ENCODE measurements around the gene GNAZ. TPM values are rescaled to one million over a fixed set of nuclear protein-coding genes. Genes with fewer than 3 reads are reported as not detected.

GNAZ gene
- total RNA-seq, 1 donor from 2014 or later, result 0.20 TPM

DNA sequence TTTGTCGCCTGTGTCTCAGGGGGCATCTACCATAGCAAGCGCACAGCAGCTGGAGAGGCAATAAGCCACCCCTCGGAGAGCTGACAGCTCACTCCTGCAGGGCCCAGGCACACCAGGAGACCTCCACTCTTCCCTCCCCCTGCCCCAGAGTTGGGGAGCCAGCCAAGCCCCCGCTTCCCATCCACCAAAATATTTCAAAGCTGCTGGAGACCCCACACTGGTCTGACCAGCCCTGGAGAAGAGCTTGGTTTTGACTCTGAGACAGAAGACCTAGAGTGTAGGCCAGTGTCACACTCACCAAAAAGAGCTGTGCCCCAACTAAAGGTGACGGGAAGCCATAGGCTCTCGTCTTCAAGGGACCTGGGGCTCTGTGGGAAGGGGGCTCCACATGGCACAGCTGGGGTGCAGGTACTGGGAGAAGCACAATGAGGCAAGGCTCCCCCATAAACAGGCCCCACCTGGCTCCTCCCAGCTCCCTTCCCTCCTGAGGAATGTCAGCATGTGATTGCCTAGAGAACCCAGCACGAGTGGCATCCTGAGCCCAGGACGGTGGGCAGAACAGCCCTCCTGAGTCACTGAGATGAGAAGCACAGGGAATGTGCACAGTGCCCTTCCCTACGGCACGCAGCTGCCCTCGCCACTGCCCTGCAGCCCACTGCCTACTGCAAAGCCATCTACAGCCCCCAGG, 5.8 kb upstream of the GNAZ start:
- DNase-seq (ENCODE audit: low read depth in 2 of 2), result no peak

DNA sequence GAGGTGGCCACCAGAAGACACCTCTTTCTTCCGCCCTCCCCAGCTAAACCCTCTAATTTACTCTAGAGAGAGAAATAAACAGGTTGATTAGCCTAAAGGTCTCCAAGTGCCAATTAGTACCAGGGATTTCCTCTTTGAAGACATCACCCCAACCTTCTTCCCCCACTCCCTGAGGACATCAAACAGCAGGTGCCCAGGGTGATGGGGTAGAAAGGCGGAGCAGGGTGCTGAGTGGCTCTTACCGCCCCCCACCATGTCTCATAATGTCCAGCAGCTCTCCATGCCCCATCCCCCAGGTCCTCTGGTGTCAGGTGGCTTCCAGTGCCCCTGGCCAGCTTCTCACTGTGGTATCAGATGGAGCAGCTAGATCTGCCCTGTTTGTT, 5.3 kb upstream of the GNAZ start:
- no peak for DNase-seq (ENCODE audit: low read depth in 2 of 2)

DNA sequence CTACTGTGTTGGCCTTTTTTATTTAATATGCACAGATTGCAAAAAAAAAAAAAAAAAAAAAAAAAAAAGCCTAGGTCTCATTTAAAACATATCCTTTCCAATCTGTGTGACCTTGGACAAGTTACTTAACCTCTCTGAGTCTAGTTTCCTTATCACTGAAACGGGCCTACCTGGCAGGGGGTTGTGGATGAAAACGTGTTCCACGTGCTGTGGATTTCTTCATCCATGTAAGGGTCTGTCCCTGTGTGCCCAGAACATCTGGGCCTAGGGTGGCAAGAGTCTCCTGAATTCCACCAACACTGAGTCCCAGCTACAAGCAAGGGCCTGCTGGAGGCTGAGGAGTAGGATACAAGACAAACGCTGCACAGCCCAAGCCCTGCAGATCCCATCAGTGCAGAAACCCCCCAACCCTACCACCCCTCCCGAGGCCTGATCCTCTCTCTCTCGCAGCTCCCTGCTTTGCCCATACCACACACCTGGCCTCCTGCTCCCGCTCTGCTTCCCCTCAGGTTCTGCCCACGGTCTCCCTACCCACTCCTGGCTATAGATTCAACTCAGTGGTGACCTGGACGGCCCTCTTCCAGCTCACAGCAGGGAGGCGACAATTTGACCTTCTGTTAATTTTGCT, 4.7 kb upstream of the GNAZ start:
- no peak for DNase-seq (ENCODE audit: low read depth in 2 of 2)

DNA sequence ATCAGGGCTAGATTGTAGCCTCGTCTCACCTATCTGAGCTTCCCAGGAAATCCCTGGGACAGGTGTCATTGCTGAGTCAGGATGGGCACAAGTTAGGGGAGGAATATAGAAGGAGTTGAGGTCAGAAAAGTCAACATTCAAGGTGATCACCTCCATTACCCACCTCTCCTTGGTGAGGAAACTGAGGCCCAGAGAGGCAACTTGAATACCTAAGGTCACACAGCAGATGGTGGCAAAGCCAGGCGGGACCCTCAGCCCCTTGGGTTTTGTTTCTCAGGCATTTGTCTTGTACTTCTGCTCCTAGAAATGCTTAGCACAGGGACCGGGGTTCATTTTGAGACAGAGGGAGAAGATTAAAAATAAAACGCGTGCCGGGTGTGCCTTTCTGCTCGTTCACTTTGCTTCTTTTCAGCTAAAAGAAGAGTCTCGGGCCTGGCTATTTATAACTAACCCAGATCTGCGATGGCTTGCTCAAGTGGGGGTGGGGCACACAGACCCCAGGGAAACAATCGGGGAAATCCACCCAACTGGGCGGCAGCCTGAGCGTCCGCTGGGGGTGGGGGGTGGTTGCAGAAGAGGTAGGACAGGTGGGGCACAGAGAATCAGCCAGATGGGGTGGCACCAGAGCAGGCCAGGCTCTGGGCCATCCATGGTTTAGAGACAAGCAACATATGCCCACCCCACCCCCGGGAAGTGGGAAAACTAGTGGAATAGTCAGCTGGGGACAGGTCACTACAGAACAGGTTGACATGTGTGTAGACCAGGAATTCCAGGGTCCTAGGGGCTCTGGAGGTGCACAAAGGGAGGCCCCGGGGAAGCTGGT, 3.9 kb upstream of the GNAZ start:
- DNase-seq (ENCODE audit: low read depth in 2 of 2), result no peak

DNA sequence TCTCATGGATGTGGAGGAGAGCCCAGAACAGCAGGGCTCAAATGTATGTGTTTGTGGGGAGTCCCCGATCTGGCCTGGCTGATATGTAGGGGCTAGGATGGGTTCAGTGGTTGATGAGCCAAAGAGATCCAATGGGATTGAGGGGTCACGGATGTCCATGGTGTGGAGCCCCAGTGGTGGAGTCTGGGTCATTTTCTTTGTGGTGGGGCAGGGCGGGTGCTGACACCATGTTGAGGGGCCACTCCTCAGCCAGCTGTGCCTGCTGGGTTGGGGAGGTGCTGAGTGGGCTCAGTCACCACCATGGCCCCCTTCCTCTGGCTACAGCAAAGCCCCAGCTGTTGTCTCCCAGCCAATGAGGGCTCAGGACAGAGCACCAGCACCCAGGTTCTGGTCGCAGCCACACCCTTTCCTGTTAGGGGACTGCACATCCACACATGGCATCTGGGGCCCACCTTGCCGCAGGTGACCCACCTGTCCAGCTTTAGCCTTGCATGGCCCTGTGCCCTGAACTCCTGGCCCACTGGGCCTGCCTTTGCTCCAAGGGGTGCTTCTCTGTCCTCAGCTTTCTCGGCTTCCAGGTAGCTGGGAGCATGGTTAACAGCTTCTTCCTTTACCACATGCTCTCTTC, 3.2 kb upstream of the GNAZ start:
- no peak for DNase-seq (ENCODE audit: low read depth in 2 of 2)

DNA sequence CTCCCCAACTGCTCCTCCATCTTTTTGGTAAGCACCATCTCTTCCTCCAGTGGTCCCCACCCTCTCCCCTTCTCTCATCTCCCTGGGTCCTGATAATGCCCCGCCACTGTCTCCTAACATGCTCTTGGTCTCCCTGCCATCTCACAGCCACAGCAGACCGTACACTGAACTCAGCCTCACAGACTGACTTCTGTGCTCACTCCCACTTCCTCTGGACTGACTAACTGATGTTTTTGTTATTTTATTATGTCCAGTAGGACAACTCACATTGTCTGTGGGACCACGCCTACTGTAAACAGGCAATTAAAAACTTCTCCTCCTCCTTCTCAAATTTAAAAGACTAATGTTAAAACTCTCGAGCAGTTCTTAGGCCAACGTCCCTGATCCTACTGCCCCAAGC, 2.6 kb upstream of the GNAZ start:
- DNase-seq (ENCODE audit: low read depth in 2 of 2), result no peak

DNA sequence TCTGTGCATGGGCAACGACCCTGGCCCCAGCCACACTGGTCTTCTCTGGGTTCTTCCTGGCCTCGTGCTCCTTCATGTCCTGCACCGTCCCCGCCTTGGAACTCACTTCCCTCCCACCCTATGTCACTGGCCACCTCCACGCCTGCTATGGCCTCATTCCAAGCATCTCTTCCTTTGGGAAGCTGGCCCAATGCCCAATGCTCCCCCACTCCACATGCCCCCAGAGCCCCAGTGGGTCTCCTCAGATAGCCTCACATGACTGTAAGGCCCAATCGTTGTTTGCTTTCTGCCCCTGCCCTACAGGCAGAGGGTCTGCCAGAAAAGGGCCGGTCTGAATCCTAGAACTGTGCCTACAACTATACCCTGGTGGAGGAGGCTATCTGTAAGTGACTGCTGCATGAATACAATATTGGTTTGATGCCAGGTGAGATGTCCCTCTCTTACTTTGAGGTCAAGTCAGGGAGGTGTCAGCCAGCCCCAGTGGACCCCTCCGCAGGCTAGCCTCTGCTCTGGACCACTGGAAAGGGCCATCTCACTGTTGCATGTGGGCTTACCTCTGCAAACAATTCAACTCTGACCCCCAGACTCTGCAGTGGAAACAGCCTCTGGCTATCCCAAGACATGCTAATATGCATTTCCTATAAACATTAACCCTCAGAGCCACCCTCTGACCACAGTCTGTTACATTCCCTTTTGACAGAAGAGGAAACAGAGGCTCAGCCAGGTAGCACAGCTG, 2.1 kb upstream of the GNAZ start:
- no peak for DNase-seq (ENCODE audit: low read depth in 2 of 2)

DNA sequence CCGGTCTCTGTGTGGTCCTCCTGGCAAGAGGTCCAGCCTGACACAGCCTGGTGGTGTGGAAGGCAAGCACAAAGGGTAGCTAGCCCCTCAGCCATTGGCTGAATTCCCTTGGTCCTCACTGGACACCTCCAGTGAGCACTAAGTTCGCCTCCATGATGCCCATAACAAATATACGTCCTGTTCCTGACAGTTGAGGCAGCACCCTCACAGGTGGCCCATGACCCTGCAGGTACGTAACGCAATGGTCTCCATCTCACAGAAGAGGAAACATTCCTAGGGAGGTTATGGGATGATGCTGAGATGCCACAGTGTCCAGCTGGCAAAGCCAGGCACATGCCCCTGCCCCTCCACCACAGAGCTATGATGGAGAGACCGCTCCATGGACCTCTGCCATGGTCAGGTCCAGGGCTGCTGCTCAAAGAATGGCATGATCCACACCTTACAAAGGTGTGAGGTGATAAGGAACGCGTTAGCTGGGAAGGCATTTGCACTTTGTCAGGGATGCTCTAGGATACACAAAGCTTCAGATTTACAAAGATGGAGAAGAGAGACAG, 1.4 kb upstream of the GNAZ start:
- no peak for DNase-seq (ENCODE audit: low read depth in 2 of 2)

DNA sequence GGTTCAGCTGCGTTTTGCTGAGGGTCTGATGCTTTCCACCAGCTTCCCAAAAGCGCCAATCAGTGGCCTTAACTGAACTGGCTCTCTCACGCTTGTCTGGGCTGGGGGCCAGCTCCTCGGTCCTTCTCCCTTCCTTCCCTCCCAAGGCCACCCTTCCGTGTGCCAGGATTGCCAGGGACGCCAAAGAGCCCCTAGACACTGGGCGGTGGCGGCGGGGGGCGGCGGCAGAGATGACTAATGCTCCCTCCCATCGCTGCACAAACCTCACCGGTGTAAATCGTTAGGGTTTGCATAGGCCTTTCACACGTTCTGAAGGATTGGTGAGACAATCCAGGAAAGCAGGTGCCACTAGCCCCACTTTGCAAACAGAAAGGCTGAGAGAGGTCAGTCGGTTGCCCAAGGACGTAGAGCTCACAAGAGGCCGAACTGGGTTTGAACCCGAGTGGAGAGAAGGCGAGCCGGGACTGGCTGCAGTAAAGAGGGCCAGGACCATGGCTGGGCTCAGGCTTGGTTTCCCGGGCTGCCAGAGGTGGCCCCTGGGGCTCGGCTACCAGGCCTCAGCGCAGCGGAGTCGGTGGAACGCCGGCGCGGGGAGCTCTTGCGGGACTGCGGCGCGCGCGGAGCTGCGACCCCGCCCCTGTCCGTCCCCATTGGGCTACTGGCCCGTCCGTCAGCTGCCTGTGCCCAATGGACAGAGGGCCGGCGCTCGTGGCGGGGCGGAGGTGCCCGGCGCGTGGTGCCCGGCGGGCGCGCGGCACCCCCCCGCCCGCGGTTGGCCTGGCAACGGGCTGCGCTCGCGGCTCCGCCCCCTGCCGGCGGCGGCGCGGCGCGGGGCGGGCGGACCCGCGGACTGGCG, 589 bp upstream of the GNAZ start:
- peak; percentile 88 to 94 for DNase-seq (ENCODE audit: low read depth in 2 of 2)

DNA sequence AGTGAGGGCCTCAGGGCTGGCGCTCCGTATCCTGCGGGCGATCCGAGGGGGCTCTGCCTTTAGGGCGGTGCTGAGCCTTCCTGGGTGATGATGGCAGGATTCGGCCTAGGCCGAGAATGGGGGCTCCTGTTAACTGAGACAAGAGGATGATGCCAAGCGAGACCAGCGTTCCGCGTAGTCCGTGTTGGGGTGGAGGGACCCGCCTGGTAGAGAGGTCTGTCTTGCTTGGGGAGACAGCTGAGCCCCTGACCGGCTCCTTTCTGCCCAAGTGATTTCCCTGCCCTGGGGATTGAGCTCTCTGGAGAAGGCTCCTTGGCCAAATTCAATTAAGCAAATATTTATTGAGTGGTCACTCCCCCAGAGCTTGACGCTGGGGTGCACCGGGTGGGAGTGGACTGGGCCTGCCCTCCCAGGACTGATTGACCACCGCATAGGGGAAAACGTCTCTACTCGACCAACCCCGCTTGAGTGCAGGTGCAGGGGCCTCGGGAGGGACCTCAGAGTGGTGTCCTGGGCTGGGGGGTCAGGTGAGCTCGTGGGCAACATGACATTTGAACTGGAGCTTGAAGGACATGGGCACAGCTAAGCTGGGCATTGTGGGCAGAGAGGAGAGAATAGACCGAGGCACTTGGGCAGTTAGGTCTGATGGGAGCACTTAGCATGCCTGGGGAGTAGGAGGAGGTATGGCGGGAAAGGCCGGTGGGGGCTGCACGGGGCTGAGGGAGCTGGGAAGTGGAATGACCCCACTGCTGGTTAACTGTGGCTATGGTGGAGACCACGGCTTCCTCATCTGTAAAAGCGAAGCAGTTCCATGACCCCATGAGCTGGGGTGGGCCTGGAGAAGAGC, 1.1 kb downstream of the GNAZ start:
- no peak for DNase-seq (ENCODE audit: low read depth in 2 of 2)

DNA sequence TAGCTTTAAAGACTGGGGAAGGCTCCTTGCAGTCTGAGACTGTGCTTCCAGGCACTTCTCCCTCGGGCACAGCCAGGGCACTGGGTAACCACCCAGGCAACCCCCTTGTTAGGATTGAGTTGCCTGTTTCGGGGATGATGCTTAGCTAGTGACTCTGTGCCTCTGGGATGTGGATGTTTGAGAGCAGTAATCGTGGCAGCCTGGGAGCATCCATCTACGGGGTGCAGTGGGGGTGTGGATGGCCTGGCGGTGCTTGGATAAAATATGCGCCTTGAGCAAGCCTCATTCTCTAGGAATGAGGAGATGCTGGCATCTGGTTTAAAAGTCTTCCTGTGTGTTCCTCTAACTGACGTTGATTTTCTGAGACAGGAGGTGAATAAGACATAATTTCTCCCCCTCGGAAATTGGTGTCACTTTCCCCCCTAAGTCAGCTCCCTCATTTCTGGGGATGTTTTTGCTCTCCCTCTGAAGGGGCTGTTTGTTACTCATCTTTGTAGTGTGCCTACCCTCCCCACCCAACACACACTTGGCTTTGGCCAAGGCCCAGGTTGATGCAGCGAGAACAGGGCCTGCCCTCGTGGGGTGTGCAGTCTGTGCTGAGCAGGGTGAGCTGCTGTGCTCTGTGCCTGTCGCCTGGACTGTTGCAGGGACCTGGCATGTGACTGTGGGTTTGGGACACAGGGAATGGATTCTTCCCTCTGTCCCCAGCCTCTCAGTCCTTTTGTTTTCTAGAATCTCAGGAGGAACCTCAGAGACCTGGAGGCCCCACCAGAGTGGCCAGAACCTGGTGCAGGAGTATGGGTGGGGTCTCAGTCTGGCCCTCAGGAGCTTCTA, 2.0 kb downstream of the GNAZ start:
- DNase-seq (ENCODE audit: low read depth in 2 of 2), result no peak

DNA sequence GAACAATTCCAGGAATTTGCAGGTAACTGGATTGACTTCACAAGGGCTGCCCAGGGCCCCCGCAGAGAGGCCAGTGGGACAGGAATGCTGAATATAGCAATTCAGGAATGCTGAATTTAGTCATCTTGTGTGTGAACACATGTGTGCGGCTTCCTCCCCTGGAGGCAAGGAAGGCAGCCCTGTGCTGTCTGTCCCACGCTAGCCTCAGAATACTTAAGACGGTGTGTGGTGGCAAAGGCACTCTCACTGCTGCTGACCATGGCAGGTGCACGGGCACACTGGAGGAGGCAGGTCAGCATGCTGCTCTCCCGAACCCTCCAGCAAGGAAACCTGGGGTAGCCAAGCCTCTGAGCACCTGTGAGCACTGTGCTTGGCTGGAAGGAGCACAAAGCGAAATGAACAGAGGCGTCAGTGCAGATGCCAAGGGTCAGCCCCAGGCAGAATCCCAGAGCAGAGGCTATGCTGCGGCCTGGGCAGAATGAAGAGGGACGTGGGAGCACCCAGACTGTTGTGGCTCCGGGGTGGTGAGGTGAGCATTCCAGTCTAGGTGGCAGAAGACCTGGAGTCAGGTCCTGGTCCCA, 2.7 kb downstream of the GNAZ start:
- no peak for DNase-seq (ENCODE audit: low read depth in 2 of 2)

DNA sequence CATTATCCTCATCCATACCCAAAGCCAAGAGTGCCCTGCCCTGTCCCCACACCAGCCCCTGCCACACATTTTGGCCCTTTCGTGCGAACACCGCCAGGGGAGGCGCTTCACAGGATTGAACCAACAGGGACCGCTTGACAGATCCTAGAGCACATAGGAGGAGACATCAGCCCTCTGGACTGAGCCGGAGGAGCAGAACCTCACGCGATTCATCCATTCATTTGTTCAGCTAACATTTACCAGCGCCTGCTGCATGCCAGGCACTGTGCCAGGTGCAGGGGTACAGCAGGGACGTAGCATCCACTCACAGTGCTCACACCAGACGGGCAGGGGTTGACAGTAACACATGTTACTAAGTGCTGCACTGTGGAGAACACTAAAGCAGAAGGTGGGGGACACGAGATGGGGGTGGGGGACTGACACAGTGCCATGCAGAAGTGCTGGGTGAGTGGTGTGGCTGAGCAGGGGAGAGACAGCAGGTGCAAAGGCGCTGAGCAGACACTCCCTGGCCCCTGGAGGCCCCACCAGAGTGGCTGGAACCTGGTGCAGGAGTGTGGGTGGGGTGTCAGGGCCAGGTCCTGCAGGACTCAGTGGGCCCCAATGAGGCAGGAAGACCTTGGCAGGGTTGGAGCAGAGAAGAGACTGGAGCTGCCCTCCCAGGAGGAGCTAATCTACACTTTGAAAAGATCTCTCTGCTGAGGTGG, 3.4 kb downstream of the GNAZ start:
- no peak for DNase-seq (ENCODE audit: low read depth in 2 of 2)

DNA sequence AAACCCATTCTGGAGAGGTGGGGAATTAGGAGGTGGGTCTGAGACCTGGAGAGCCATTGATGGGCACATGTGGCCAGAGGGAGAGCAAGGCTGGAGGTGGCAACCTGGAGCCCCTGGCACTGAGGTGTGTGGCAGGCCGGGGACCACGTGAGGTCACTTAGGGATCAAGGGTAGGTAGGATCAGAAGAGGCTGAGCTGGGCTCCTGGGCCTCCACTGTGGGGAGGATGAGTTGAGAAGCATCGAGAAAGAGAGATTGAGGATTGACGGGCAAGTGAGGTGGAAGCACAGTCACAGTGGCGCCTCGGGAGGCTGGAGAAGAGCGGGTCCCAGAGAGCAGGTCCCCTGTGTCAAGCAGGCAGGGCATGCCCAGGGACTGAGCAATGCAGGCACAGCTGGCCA, 4.1 kb downstream of the GNAZ start:
- no peak for DNase-seq (ENCODE audit: low read depth in 2 of 2)

DNA sequence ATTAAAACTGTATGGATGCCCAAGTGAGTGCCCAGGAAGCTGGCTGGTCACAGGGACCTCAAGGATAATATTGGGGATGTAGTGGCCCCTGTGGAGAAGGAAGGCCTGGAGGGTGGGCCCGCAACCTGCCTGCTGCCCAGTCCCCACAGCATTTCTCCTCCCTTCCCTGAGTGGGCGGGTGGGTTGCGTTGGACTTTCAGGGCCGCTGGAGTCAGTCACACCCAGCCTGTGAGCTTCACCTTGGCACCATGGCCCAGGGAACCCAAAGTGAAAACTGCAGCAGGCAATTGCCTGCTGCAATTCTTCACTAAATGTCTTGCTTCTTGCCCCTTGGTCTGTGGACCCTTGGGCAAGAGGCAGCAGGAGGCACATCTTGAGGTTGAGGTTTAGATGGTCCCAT, 4.7 kb downstream of the GNAZ start:
- no peak for DNase-seq (ENCODE audit: low read depth in 2 of 2)

DNA sequence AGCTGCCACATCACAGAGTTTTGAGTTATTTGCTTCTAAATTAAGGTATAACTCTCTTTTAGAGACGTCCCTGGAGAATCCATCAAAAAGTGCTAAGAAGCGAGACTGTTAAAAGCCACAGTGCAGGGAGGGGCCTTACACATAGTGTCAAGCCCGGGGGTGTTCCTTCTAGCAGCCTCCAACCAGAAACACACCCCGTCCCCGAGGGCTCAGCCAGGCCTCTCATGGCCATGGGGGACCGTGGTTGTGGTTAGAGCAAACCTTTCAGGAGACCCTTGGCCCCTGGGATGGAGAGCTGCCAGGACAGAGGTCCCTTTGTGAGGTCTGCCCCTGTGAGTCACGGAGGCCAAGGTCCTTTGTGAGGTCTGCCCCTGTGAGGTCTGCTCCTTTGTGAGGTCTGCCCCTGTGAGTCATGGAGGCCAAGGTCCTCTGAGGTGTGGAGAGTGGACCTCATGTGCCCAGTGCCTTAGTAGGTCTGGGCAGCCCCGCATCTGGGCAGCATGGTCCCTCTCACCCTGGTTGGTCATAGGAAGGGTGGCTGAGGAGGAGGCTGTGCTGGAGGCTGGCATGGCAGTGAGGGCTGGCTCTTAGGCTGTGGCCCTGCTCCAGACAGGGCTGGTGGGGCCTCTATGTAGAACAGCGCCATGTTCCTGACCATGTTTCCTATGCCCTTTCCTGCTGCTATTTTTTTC, 5.4 kb downstream of the GNAZ start:
- no peak for DNase-seq (ENCODE audit: low read depth in 2 of 2)

All from lung microvascular endothelial cell (primary cell).